HepG2 (cell line): Measurements from ENCODE around the gene PTPN14. TPM values are rescaled to one million over a fixed set of nuclear protein-coding genes. Genes with fewer than 3 reads are reported as not detected.
A peak's percentile ranks its signal among the peaks of the same experiment; 100 is the strongest.

Source experiments
- BRF2 ChIP-seq: sonication (generic); formaldehyde crosslinking; IDR thresholded peaks from 2 replicates; pipeline ENCODE4 v1.8.1; 2022; ENCODE audit warnings: mild to moderate bottlenecking, missing genetic modification reagents
- CSRNP2 ChIP-seq: sonication (generic); formaldehyde crosslinking; conservative IDR thresholded peaks from 2 replicates; pipeline ENCODE4 v1.8.0; 2022; ENCODE audit warnings: low read depth, missing genetic modification reagents
- EZH2 ChIP-seq: conservative IDR thresholded peaks from 2 replicates; pipeline ENCODE4 v1.6.1; 2012; ENCODE audit warnings: mild to moderate bottlenecking, low read depth, low read length, moderate library complexity
- HOXA9 ChIP-seq: sonication (generic); formaldehyde crosslinking; IDR thresholded peaks from 2 replicates; pipeline ENCODE4 v1.8.1; 2022; ENCODE audit warnings: missing genetic modification reagents, mild to moderate bottlenecking, moderate library complexity, borderline replicate concordance
- MTF1 ChIP-seq: sonication (generic); formaldehyde crosslinking; IDR thresholded peaks from 2 replicates; pipeline ENCODE4 v1.5.0; 2020; ENCODE audit warnings: missing genetic modification reagents
- MTF2 ChIP-seq: sonication (generic); formaldehyde crosslinking; IDR thresholded peaks from 2 replicates; pipeline ENCODE4 v1.5.0; 2020; ENCODE audit warnings: missing genetic modification reagents, borderline replicate concordance
- PAF1 ChIP-seq: IDR thresholded peaks from 2 replicates; pipeline ENCODE4 v1.6.1; 2016; ENCODE audit warnings: missing genetic modification reagents, missing compliant biosample characterization
- SUZ12 ChIP-seq: fragments of 150-350 bp; IDR thresholded peaks from 2 replicates; pipeline ENCODE4 v1.6.1; 2014; ENCODE audit warnings: low read depth, low read length
- TCF7 ChIP-seq: sonication (generic); IDR thresholded peaks from 2 replicates; pipeline ENCODE4 v1.6.1; 2016; ENCODE audit warnings: antibody characterized with exemption, low read depth
- ZFX ChIP-seq: sonication (generic); formaldehyde crosslinking; IDR thresholded peaks from 2 replicates; pipeline ENCODE4 v1.4.0; 2020; ENCODE audit warnings: mild to moderate bottlenecking, low read depth, missing genetic modification reagents, moderate library complexity
- ZNF180 ChIP-seq: sonication (generic); formaldehyde crosslinking; IDR thresholded peaks from 2 replicates; pipeline ENCODE4 v1.4.0; 2020; ENCODE audit warnings: low read depth, missing genetic modification reagents, borderline replicate concordance
- ZNF331 ChIP-seq: sonication (generic); formaldehyde crosslinking; IDR thresholded peaks from 2 replicates; pipeline ENCODE4 v1.4.0; 2020; ENCODE audit warnings: missing genetic modification reagents
- ZSCAN25 ChIP-seq: sonication (generic); formaldehyde crosslinking; IDR thresholded peaks from 2 replicates; pipeline ENCODE4 v1.8.0; 2022; ENCODE audit warnings: mild to moderate bottlenecking, missing genetic modification reagents
- polyA plus RNA-seq, 8 experiments: library from polyadenylated mRNA; depleted of rRNA in 3 of 8; stranded (reverse) in 7 of 8; unstranded in 1 of 8; fragments of >200 nt; fragmentation: Illumina TruSeq in 4 of 8; extraction: Trizol in 4 of 8; gene quantifications; 2 replicates each; pipeline versions ENCODE4 v1.2.1 to v1.2.3, GENCODE V29; 2011 to 2016; ENCODE audit warnings: low read depth in 4 of 8, missing spikeins in 1 of 8, mixed read lengths in 1 of 8; ENCODE audit not compliant: insufficient read depth in 1 of 8
- total RNA-seq, 5 experiments: library from RNA; depleted of rRNA; stranded (reverse); fragments of >200 nt; fragmentation: Illumina TruSeq; extraction: Trizol; gene quantifications; 2 replicates each; pipeline ENCODE4 v1.2.3, GENCODE V29; 2016; ENCODE audit warnings: low read depth in 1 of 5
- TF ChIP-seq, protein P1 (sequence below), 2 experiments: sonication (generic) in 1 of 2; formaldehyde crosslinking in 1 of 2; IDR thresholded peaks; 2 replicates each; pipeline versions ENCODE4 v1.4.0 to v1.6.1; 2016 to 2020; ENCODE audit warnings: borderline replicate concordance in 1 of 2, low read depth in 1 of 2, mild to moderate bottlenecking in 1 of 2, missing genetic modification reagents in 1 of 2
- TF ChIP-seq, protein P2 (sequence below): sonication (generic); formaldehyde crosslinking; IDR thresholded peaks from 2 replicates; pipeline ENCODE4 v1.5.0; 2020; ENCODE audit warnings: missing genetic modification reagents, mild to moderate bottlenecking, borderline replicate concordance
- TF ChIP-seq, protein P3 (sequence below): sonication (generic); formaldehyde crosslinking; IDR thresholded peaks from 2 replicates; pipeline ENCODE4 v1.4.0; 2020; ENCODE audit warnings: missing genetic modification reagents
- TF ChIP-seq, protein P4 (sequence below): sonication (generic); formaldehyde crosslinking; IDR thresholded peaks from 2 replicates; pipeline ENCODE4 v1.9.0; 2021; ENCODE audit warnings: missing genetic modification reagents, mild to moderate bottlenecking, borderline replicate concordance

Gene PTPN14
- total and polyA plus RNA-seq, 2 of the 13 experiments (the other 11 are each of a cell fraction or from before 2014, with no cell fraction given), result 3.9 to 4.7 TPM

- TF ChIP-seq, protein P1, sequence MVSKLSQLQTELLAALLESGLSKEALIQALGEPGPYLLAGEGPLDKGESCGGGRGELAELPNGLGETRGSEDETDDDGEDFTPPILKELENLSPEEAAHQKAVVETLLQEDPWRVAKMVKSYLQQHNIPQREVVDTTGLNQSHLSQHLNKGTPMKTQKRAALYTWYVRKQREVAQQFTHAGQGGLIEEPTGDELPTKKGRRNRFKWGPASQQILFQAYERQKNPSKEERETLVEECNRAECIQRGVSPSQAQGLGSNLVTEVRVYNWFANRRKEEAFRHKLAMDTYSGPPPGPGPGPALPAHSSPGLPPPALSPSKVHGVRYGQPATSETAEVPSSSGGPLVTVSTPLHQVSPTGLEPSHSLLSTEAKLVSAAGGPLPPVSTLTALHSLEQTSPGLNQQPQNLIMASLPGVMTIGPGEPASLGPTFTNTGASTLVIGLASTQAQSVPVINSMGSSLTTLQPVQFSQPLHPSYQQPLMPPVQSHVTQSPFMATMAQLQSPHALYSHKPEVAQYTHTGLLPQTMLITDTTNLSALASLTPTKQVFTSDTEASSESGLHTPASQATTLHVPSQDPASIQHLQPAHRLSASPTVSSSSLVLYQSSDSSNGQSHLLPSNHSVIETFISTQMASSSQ (IDR thresholded peaks at IDR 0.05; ENCODE audit: low read depth), result no peak; the same call in 1 of the 2 replicates
- TF ChIP-seq, protein P1 (CRISPR knock-in tag; IDR thresholded peaks at IDR 0.05; ENCODE audit: borderline replicate concordance), result peak; percentile 25; the same call in 1 of the 2 replicates
- no peak for TF ChIP-seq BRF2
- no peak for TF ChIP-seq PAF1 (CRISPR knock-in tag)
- TF ChIP-seq SUZ12, result no peak
- TF ChIP-seq, protein P2, sequence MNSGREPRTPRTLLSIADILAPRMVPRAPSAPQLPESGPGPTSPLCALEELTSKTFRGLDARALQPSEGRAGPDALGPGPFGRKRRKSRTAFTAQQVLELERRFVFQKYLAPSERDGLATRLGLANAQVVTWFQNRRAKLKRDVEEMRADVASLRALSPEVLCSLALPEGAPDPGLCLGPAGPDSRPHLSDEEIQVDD (CRISPR knock-in tag), result no peak
- no peak for TF ChIP-seq ZNF180
- TF ChIP-seq EZH2, result no peak
- TF ChIP-seq, protein P3, sequence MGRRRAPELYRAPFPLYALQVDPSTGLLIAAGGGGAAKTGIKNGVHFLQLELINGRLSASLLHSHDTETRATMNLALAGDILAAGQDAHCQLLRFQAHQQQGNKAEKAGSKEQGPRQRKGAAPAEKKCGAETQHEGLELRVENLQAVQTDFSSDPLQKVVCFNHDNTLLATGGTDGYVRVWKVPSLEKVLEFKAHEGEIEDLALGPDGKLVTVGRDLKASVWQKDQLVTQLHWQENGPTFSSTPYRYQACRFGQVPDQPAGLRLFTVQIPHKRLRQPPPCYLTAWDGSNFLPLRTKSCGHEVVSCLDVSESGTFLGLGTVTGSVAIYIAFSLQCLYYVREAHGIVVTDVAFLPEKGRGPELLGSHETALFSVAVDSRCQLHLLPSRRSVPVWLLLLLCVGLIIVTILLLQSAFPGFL (CRISPR knock-in tag), result no peak
- TF ChIP-seq ZSCAN25 (CRISPR knock-in tag), result no peak
- TF ChIP-seq, protein P4, sequence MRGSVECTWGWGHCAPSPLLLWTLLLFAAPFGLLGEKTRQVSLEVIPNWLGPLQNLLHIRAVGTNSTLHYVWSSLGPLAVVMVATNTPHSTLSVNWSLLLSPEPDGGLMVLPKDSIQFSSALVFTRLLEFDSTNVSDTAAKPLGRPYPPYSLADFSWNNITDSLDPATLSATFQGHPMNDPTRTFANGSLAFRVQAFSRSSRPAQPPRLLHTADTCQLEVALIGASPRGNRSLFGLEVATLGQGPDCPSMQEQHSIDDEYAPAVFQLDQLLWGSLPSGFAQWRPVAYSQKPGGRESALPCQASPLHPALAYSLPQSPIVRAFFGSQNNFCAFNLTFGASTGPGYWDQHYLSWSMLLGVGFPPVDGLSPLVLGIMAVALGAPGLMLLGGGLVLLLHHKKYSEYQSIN, result no peak
- no peak for TF ChIP-seq CSRNP2 (CRISPR knock-in tag)
- TF ChIP-seq ZFX (CRISPR knock-in tag), result no peak
- no peak for TF ChIP-seq HOXA9
- no peak for TF ChIP-seq MTF1 (CRISPR knock-in tag)
- TF ChIP-seq TCF7, result peak; percentile 29; the same call in 1 of the 2 replicates
- TF ChIP-seq ZNF331 (CRISPR knock-in tag), result peak; percentile 73; the same call in 1 of the 2 replicates
- TF ChIP-seq MTF2, result no peak
Measured at GRCh38 chr1:214439352-214440119, 111.9 kb downstream of the PTPN14 start (continued).
